HFFc6 (cell line): Measurements from ENCODE around the gene IGFBP6. TPM values are rescaled to one million over a fixed set of nuclear protein-coding genes. Genes with fewer than 3 reads are reported as not detected.

Experiments
- DNase-seq: peaks from one replicate; pipeline ENCODE4 v3.0.0-alpha.2; 2018
- H3K27ac Mint-ChIP-seq: 2 replicates; pipeline ENCODE4 v1.8.0; 2020; ENCODE audit warnings: mild to moderate bottlenecking, mixed read lengths
- H3K27me3 Mint-ChIP-seq: 2 replicates; pipeline ENCODE4 v1.8.0; 2021; ENCODE audit warnings: mild to moderate bottlenecking, moderate library complexity, mixed read lengths; ENCODE audit not compliant: insufficient read depth
- H3K36me3 Mint-ChIP-seq: 2 replicates; pipeline ENCODE4 v1.8.0; 2021; ENCODE audit warnings: low read depth, mixed read lengths
- H3K4me1 Mint-ChIP-seq: 2 replicates; pipeline ENCODE4 v1.8.0; 2020; ENCODE audit warnings: low read depth, mixed read lengths
- H3K4me3 Mint-ChIP-seq: 2 replicates; pipeline ENCODE4 v1.8.0; 2020; ENCODE audit warnings: mild to moderate bottlenecking, moderate library complexity, mixed read lengths
- H3K9me3 Mint-ChIP-seq: 2 replicates; pipeline ENCODE4 v1.8.0; 2020; ENCODE audit warnings: mild to moderate bottlenecking, mixed read lengths
- total RNA-seq, 6 experiments: library from RNA; stranded (reverse); fragmentation: NEBNext Ultra II Directional; extraction: Animal tissue kit (Norgen Biotek cat#: 25700); gene quantifications; 2 replicates in 1 of 6; 3 replicates in 5 of 6; pipeline ENCODE4 v1.2.3, GENCODE V29; 2021
- TF ChIP-seq, protein P1 (sequence below): fragments of 200-600 bp; sonication (generic); IDR thresholded peaks from 2 replicates; pipeline ENCODE4 v1.5.0; 2021; ENCODE audit warnings: antibody characterized with exemption, mild to moderate bottlenecking

IGFBP6 gene
- total RNA-seq, 6 experiments from 2014 or later, result 317 to 444 (median 430) TPM

DNA sequence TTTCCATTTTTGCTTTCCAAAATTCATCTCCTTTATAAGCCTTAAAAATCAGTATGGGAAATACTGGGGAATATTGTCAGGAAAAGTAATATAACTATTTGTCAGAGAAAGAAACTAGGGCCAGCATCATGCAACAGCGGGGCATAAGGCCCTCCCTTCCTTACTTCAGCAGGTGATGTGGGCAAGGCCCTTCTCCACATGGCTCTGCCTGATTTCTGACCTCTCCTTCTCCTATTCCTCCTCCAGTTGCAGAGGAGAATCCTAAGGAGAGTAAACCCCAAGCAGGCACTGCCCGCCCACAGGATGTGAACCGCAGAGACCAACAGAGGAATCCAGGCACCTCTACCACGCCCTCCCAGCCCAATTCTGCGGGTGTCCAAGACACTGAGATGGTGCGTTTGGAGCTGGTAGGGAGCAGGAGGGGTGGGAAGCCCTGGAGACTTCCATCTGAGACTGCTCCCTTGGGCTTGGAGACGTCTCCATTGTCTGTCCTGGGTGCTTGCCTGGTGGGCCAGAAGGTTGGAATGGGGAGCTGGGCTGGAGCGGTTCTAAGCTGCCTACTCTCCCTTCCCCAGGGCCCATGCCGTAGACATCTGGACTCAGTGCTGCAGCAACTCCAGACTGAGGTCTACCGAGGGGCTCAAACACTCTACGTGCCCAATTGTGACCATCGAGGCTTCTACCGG, 3.1 kb downstream of the IGFBP6 start:
- DNase-seq, result no peak
- no peaks in the 10 kb centered on the region for H3K9me3 Mint-ChIP-seq
- TF ChIP-seq, protein P1, sequence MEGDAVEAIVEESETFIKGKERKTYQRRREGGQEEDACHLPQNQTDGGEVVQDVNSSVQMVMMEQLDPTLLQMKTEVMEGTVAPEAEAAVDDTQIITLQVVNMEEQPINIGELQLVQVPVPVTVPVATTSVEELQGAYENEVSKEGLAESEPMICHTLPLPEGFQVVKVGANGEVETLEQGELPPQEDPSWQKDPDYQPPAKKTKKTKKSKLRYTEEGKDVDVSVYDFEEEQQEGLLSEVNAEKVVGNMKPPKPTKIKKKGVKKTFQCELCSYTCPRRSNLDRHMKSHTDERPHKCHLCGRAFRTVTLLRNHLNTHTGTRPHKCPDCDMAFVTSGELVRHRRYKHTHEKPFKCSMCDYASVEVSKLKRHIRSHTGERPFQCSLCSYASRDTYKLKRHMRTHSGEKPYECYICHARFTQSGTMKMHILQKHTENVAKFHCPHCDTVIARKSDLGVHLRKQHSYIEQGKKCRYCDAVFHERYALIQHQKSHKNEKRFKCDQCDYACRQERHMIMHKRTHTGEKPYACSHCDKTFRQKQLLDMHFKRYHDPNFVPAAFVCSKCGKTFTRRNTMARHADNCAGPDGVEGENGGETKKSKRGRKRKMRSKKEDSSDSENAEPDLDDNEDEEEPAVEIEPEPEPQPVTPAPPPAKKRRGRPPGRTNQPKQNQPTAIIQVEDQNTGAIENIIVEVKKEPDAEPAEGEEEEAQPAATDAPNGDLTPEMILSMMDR, result no peak
- H3K4me3 Mint-ChIP-seq, result no peak overlapping the region
- peaks cover 38% of the 10 kb centered on the region for H3K4me1 Mint-ChIP-seq
- H3K36me3 Mint-ChIP-seq, result no peaks in the 10 kb centered on the region
- peaks cover 5% of the 10 kb centered on the region; the same call in 1 of the 2 replicates for H3K27me3 Mint-ChIP-seq
- 0 out of 2 replicates have a peak overlapping the region, but pooled peaks have one; percentile 36 for H3K27ac Mint-ChIP-seq

DNA sequence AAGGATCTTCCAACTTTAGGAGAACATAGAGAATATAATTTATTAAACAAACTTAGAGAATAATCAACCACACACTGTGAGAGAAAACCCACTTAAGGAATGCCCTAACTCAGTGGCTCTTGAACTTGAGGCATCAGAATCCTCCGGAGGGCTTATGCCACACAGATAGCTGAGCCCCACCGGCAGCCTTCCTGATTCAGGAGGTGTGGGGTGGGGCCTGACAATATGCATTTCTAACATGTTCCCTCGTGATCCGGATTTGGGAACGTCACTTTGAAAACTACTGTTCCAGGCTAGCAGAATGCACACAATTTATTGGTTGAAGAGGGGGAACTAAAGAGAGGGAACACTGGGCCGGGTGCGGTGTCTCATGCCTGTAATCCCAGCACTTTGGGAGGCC, 3.8 kb downstream of the IGFBP6 start:
- no peaks in the 10 kb centered on the region for H3K9me3 Mint-ChIP-seq
- no peak overlapping the region; the same call in 1 of the 2 replicates for H3K27ac Mint-ChIP-seq
- H3K36me3 Mint-ChIP-seq, result no peaks in the 10 kb centered on the region
- H3K27me3 Mint-ChIP-seq, result peaks cover 5% of the 10 kb centered on the region; the same call in 1 of the 2 replicates
- no peak for DNase-seq
- TF ChIP-seq, protein P1, result no peak
- peaks cover 32% of the 10 kb centered on the region for H3K4me1 Mint-ChIP-seq
- H3K4me3 Mint-ChIP-seq, result no peak overlapping the region

DNA sequence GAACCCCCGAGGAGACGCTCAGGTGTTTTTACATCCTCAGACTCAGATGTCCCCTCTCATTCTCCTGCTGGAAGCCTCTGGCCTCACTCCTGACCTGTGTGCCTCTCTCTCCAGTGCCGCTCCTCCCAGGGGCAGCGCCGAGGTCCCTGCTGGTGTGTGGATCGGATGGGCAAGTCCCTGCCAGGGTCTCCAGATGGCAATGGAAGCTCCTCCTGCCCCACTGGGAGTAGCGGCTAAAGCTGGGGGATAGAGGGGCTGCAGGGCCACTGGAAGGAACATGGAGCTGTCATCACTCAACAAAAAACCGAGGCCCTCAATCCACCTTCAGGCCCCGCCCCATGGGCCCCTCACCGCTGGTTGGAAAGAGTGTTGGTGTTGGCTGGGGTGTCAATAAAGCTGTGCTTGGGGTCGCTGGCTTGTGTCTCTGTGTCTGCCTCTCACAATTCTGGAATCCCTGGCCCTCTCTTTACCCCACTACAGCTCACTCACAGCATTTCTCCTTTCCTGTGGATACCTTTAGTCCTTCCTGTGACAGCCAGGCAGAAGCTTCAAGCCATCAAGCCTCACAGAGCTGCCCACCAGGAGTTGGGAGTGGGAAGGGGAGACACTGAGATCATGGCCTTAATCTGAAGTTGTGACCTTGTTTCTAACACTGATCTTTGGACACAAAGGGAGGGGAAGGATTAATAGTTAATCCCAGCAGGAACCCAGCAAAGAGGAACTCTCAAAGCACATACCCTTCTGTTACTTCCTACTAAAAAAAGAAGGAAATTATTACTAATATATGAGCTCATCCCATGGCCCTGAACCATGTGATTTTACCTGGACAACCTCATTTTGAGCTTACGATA, 4.7 kb downstream of the IGFBP6 start:
- Mint-ChIP-seq H3K27me3 (peaks cover 2% of the 10 kb centered on the region; the same call in 1 of the 2 replicates), H3K4me1 (peaks cover 23% of the 10 kb centered on the region), H3K36me3 (no peaks in the 10 kb centered on the region), H3K9me3 (no peaks in the 10 kb centered on the region), H3K27ac (peak overlapping the region; percentile 10; the same call in 1 of the 2 replicates), H3K4me3 (no peak overlapping the region)
- TF ChIP-seq, protein P1, result no peak
- no peak for DNase-seq

DNA sequence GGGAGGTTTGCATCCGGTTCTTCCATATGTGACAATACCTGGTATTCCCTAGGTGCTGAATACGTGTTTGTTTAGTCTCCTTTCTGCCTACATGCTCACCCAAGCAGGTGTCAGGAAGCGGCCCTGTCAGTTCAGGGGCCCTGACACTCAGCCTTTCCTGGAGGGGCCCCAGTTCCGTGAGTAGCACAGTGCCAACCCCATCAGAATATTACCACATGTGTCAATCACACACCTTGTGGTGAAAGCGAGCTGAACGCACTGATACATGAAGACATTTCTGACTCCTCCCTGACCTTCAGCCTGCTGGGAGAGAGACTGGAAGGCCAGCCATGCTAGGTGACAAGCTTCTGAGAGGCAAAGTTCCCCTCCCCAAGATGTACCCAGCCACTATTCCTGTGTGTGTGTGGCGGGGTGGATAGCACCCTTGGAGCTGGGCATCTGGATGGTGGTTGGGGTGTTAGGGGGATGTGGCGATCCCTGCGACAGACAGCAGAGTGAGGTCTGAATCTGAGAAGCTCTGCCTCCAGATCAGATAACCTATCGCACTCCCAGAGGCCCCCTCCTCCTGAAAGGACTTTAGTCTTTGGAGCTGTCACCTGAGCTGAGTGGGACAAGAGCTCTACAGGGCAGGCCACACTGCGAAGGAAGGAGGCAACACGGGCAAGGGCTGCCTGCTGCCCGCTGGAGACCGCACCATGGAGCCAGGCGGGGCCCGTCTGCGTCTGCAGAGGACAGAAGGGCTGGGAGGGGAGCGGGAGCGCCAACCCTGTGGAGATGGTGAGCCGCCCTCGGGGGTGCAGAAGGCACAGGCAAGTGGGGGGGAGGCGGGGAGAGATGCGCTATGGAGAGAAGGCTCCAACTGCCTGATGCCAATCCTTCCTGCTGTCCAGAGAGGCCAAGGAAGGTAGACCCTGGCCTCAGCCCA, 5.7 kb downstream of the IGFBP6 start, which contains the start of gene SOAT2:
Gene SOAT2 (plus strand): TSS at position 604 of the 925 bp plus-strand sequence. CDS start 92 bp downstream, at position 696.
- peaks cover 19% of the 10 kb centered on the region for H3K4me1 Mint-ChIP-seq
- H3K9me3 Mint-ChIP-seq, result no peaks in the 10 kb centered on the region
- no peaks in the 10 kb centered on the region for H3K36me3 Mint-ChIP-seq
- TF ChIP-seq, protein P1, result no peak
- peaks cover under 1% of the 10 kb centered on the region; the same call in 1 of the 2 replicates for H3K27me3 Mint-ChIP-seq
- peak within 1 kb of the TSS; percentile 10; the same call in 1 of the 2 replicates for H3K27ac Mint-ChIP-seq
- no peak for DNase-seq
- H3K4me3 Mint-ChIP-seq, result no peak within 1 kb of the TSS

DNA sequence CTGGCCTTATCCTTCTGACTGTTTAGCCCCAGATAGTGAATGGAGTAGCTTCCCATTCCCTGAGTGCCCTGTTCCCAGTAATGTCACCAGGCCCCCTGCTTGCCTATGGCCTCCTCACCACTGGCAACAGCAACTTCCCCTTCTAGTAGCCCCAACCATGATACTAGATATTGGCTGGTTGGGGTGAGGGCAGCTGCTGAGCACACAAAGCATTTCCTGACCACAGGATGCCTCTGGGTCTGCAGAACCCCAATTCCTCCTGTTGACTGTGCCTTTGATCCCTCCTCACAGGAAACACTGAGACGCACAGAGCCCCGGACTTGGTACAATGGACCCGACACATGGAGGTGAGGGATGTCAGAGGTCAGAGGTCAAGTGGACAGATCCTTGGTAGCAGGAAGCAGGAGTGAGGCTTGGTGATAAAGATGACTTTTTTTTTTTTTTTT, 6.4 kb downstream of the IGFBP6 start:
- Mint-ChIP-seq H3K27me3 (no peaks in the 10 kb centered on the region; the same call in 1 of the 2 replicates), H3K27ac (no peak overlapping the region), H3K9me3 (no peaks in the 10 kb centered on the region)

More for the DNA sequence above, 6.4 kb downstream of the IGFBP6 start:
- Mint-ChIP-seq H3K4me3 (no peak overlapping the region), H3K36me3 (no peaks in the 10 kb centered on the region), H3K4me1 (peaks cover 11% of the 10 kb centered on the region)
- DNase-seq, result no peak
- TF ChIP-seq, protein P1, result no peak
